HG03521 (cell line): ENCODE measurements around the gene ZSCAN22.
"Not testable (repeated sequence)": the region's sequence is repeated elsewhere in the genome, so short reads cannot be mapped to it uniquely, and the experiment has no call there.

Experiments used
- ATAC-seq: cut with Tn5 transposase; IDR thresholded peaks from one replicate; pipeline ENCODE4 v1.9.1; 2021; ENCODE audit warnings: mild to moderate bottlenecking, moderate library complexity; ENCODE audit not compliant: unreplicated experiment

Gene ZSCAN22

GRCh38 chr19:58326914-58327726, at the start of gene ZSCAN22:
TSS of gene ZSCAN22 (plus strand) at chr19:58326994. CDS start at chr19:58334803, 7,809 bp downstream.
- ATAC-seq: peak; percentile 78

DNA sequence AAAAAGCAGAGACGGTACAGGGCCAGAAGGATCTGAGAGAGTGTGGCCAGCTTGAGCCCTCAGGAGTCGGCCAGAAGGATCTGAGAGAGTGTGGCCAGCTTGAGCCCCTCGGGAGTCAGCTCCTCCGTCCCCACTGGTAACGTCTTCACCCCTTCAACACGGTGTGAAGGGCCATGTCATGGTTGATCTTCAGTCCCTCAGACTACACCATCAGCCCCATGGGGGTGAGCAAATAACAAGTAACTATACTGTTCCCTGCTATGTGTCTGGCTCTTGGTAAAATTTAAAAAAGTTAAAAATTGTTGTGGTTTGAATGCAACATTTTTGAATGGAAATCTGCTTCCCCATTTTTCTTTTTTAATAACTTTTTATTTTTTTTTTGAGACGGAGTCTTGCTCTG, 49.6 kb upstream of the ZSCAN22 start:
- no peak for ATAC-seq

DNA sequence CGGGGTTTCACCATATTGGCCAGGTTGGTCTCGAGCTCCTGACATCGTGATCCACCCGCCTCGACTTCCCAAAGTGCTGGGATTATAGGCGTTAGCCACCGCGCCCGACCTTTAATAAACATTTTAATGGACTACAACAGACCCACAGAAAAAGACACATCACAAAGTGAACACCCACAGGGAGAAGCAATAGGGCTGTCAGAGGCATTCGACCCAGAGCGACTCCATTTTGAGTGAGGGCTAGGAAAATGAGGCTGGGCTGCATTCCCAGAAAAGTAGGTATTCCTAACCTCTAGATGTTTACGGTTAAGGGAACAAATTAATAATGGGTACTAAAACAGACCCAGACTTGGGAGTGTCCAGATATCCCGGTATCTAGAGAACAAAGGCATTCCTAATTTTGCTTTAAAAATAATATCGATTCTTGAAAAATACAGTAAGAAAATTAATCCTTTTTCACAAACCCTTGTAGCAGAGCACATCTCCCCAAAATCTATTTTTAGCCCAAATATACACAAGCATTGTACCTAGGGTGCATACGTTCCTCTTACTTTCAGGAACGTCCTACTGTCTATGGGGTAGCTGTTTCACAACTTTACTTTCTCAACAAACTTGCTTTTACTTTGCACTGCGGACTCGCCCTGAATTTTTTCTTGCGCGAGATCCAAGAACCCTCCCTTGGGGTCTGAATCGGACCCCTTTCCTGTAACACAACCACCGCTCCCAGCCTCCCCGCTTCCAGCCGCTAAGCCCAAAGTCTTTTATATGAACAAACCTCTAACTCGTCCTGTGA, 48.9 kb upstream of the ZSCAN22 start:
- no peak for ATAC-seq

DNA sequence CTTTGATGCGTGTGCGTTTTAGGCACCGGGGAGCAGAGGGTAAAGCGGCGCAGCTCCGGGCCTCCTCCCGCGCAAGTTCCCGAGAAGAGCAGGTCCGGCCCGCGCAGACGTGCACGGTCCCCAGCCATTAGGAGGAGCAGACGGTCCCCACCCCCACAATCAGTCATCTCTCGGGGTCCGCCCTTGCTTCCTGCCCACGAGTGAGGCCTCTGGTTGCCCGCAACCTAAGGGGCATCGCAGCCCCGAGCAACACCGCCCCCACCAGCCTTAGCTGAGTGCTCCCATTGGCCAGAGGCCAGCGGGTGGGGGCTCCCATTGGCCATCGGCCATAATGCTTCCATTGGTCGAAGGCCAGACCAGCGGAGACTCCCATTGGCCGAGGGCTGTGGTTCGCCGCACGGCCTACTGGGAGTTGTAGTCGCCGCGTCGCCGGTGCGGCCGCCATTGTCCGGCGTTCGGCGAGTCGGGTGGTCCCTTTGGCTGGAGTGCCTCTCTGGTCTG, 48.2 kb upstream of the ZSCAN22 start, which contains the start of gene ZNF8:
ZNF8 (plus strand) TSS at position 415 of the 501 bp plus-strand sequence. CDS start 127 bp downstream, outside the sequence.
- peak; percentile 96 for ATAC-seq

GRCh38 chr19:58279042-58279924, 47.5 kb upstream of the ZSCAN22 start:
- peak; percentile 16 for ATAC-seq

DNA sequence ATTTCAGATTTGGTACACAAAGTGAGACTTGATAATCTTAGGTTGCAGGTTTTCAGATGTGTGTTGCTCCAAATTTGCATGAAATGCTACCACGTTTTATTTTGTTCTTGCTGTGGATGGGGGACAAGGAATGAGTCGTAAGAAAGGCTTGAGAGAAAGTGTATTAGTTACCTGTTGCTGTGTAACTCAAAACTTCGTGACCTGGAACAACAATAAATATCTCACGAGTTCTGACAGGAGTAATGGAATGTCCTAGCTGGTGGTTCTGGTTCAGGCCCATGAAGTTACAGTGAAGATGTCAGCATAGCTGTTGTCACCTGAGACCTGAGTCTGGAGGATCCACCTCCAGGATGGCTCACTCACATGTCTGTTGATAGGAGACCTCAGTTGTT, 46.9 kb upstream of the ZSCAN22 start:
- no peak for ATAC-seq

DNA sequence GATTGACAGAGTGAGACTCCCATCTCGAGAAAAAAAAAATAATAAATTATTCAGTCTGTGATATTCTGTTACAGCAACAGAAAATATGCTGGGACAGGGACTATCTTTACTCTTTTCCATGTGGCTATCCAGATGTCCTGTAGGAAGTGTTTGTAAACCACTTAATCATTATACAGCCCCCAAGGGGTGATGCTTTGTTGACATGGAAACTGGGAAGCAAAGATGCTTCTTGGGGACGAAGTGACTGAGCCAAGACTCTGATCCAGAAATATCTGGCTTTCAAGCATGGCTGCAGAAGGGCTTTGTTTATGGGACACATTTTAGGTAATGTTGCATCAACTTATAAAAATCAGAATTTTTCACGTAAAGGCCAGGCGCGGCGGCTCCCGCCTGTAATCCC, 42.6 kb upstream of the ZSCAN22 start:
- no peak for ATAC-seq

DNA sequence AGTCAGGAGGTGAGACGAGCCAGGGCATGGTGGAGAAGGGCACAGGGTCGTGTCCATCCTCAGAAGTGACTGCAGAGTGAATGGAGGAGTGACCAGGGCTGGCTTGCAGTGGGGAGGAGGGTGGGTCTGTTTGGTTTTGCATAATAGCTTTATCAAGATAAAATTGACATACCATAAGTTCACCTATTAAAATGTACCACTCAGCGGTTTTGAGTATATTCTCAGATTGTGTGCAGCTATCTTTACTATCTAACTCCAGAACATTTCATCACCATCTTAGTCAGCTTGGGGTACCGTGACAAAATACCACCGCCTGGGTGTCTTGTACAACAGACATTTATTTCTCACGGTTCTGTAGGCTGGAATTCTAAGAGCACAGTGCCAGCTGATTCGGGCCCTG, 34.9 kb upstream of the ZSCAN22 start:
- ATAC-seq: no peak

DNA sequence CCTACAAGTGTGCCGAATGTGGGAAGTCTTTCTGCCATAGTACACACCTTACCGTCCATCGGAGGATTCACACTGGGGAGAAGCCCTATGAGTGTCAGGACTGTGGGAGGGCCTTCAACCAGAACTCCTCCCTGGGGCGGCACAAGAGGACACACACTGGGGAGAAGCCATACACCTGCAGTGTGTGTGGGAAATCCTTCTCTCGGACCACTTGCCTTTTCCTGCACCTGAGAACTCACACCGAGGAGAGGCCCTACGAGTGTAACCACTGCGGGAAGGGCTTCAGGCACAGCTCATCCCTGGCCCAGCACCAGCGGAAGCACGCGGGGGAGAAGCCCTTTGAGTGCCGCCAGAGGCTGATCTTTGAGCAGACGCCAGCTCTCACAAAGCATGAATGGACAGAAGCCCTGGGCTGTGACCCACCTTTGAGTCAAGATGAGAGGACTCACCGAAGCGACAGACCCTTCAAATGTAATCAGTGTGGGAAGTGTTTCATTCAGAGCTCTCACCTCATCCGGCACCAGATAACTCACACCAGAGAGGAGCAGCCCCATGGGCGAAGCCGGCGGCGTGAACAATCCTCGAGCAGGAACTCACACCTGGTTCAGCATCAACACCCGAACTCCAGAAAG, 31.9 kb upstream of the ZSCAN22 start:
- ATAC-seq: no peak

GRCh38 chr19:58296104-58296503, 30.7 kb upstream of the ZSCAN22 start:
- ATAC-seq: no peak

DNA sequence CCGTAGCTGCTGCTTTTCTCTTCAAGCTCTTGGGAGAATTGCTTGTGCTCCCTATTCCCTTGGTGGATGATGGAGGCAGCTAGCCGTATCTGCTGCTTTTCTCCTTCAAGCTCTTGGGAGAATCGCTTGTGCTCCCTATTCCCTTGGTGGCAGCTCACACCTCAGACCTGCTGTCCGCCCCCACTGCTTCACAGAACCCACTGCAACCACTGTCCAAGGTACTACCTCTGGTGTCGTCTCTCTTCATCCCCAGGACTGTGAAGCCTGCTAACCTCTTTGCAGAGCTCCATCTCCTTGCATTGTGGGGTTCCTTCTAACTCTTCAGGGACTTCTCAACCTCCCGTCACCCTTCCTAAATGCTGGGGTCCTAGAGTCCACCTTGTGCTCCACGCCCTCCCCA, 26.2 kb upstream of the ZSCAN22 start:
- ATAC-seq: no peak

DNA sequence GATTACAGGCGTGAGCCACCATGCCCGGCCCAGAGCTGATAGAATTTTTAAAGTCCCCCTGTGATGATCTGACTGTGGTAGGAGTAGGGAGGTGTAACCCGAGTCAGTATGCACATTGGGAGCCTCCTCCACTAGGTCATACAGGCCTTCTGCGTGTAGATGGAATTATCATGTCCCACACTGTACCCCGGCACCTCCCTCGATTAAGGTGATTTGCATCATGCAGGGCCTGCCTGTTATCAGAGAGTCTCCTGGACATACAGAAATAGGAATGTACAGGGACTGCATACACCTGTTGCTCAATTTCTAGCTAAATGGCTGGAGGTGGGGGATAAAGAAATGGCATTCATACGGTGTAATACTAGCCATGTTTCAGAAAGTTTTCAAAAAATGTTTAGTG, 22.5 kb upstream of the ZSCAN22 start:
- ATAC-seq: no peak

GRCh38 chr19:58304748-58305064, 22.1 kb upstream of the ZSCAN22 start:
- ATAC-seq: no peak

- peak; percentile 93 for ATAC-seq
Measured at GRCh38 chr19:58305065-58305931, 21.5 kb upstream of the ZSCAN22 start, which contains the start of gene ERVK3-1. TSS of gene ERVK3-1 (plus strand) at chr19:58305377. CDS start at chr19:58312169, 6,792 bp downstream.

DNA sequence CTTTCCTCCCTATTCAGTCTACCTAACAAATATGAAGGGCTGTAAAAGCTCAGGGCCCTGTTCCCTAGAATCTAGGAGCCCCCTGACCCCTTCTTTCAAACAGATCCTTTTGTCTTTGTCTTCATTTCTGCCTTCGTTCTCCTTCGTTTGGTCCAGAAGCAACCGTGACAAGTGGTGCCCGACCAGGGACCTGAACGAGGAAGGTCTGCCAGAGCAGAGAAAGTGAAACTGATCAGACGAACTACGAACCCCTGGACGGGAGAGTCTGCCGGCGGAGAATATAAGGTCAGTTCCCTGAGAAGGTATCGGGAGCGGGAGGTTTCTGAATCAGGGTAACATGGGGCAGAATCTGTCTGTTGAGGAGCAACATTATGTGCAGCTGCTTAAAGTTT, 20.9 kb upstream of the ZSCAN22 start:
- ATAC-seq: no peak

DNA sequence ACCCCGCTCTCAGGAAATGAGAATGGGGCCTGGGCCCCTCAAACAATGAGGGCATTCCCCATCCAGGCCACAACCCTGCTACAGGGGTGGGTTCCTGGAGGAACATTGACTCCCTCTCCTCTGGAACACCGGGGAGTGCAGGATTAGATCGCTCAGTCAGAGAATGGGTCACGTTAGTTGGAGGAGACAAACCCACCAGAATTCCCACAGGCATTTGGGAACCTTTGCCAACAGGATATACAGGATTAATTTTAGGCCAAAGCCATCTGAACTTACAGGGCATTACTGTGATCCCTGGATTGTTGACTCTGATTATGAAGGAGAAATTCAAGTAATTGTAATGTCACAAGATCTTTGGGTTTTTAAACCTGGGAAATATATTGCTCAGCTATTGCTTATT, 19.1 kb upstream of the ZSCAN22 start:
- no peak for ATAC-seq

DNA sequence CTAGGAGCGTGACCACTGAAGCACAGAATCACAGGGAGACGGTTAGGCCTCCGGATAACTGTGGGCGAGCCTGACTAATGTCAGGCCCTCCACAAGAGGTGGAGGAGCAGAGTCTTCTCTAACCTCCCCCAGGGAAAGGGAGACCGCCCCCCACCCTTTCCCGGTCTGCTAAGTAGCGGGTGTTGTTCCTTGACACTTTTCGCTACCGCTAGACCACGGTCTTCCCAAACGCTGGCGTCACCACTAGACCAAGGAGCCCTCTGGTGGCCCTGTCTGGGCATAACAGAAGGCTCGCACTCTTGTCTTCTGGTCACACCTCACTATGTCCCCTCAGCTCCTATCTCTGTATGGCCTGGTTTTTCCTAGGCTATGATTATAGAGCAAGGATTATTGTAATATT, 16.1 kb upstream of the ZSCAN22 start:
- not testable (repeated sequence) for ATAC-seq

DNA sequence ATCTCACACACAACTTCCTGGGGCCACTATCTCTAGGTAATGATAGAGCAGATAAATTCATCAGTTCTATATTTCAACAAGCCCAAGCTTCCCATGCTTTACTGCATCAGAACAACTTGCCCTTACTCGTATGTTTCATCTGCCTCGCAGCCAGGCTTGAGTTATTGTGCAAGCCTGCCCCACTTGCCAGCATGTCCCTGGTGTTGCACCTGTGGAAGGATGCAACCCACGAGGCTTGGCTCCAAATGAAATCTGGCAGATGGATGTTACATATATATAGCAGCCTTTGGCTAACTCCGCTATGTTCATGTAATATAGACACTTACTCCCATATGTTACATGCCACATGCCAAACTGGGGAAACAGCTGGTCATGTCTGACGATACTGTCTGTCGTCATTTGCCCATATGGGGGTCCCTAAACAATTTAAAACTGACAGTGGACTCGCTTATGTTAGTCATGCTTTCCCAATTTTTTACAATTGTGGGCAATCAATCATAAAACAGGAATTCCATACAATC, 15.4 kb upstream of the ZSCAN22 start:
- ATAC-seq: no peak

- no peak for ATAC-seq
Measured at GRCh38 chr19:58315580-58315979, 11.2 kb upstream of the ZSCAN22 start.
